ENCODE data around the gene PIM1.

- TF ChIP-seq, protein P1, sequence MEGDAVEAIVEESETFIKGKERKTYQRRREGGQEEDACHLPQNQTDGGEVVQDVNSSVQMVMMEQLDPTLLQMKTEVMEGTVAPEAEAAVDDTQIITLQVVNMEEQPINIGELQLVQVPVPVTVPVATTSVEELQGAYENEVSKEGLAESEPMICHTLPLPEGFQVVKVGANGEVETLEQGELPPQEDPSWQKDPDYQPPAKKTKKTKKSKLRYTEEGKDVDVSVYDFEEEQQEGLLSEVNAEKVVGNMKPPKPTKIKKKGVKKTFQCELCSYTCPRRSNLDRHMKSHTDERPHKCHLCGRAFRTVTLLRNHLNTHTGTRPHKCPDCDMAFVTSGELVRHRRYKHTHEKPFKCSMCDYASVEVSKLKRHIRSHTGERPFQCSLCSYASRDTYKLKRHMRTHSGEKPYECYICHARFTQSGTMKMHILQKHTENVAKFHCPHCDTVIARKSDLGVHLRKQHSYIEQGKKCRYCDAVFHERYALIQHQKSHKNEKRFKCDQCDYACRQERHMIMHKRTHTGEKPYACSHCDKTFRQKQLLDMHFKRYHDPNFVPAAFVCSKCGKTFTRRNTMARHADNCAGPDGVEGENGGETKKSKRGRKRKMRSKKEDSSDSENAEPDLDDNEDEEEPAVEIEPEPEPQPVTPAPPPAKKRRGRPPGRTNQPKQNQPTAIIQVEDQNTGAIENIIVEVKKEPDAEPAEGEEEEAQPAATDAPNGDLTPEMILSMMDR (optimal IDR thresholded peaks at IDR 0.05 in 1 of 3, IDR thresholded peaks at IDR 0.05 in 1 of 3, conservative IDR thresholded peaks at IDR 0.05 in 1 of 3; ENCODE audit: extremely low read depth in 1 of 3, insufficient read depth in 2 of 3, low read length in 3 of 3): no peak
- TF ChIP-seq EZH2 (IDR thresholded peaks at IDR 0.05; ENCODE audit: low read length): no peak
These were observed 35.4 kb upstream of the PIM1 start for GRCh38 chr6:37134396-37135191.
